Ishikawa (cell line): ENCODE data around the gene KCNJ6.

Source experiments
- CEBPB ChIP-seq: IDR thresholded peaks from 2 replicates; pipeline ENCODE4 v1.6.1; 2012
- CREB1 ChIP-seq: IDR thresholded peaks from 2 replicates; pipeline ENCODE4 v1.6.1; 2012; ENCODE audit warnings: low read depth
- EGR1 ChIP-seq: IDR thresholded peaks from 2 replicates; pipeline ENCODE4 v1.6.1; 2012
- EP300 ChIP-seq: IDR thresholded peaks from 2 replicates; pipeline ENCODE4 v1.6.1; 2012; ENCODE audit warnings: borderline replicate concordance
- FOXM1 ChIP-seq: IDR thresholded peaks from 2 replicates; pipeline ENCODE4 v1.6.1; 2012; ENCODE audit warnings: low read depth, borderline replicate concordance
- MAX ChIP-seq: IDR thresholded peaks from 2 replicates; pipeline ENCODE4 v1.6.1; 2012
- NFIC ChIP-seq: IDR thresholded peaks from 2 replicates; pipeline ENCODE4 v1.6.1; 2012
- RAD21 ChIP-seq: IDR thresholded peaks from 2 replicates; pipeline ENCODE4 v1.6.1; 2012; ENCODE audit warnings: low read depth
- REST ChIP-seq: IDR thresholded peaks from 2 replicates; pipeline ENCODE4 v1.6.1; 2012; ENCODE audit warnings: low read depth, mild to moderate bottlenecking
- TAF1 ChIP-seq: IDR thresholded peaks from 2 replicates; pipeline ENCODE4 v1.6.1; 2012; ENCODE audit warnings: low read depth, mild to moderate bottlenecking
- TCF12 ChIP-seq: IDR thresholded peaks from 2 replicates; pipeline ENCODE4 v1.6.1; 2012; ENCODE audit warnings: low read depth
- TEAD4 ChIP-seq: IDR thresholded peaks from 2 replicates; pipeline ENCODE4 v1.6.1; 2012
- USF1 ChIP-seq: IDR thresholded peaks from 2 replicates; pipeline ENCODE4 v1.6.1; 2012
- YY1 ChIP-seq: IDR thresholded peaks from 2 replicates; pipeline ENCODE4 v1.6.1; 2012; ENCODE audit warnings: low read depth
- ZBTB7A ChIP-seq: IDR thresholded peaks from 2 replicates; pipeline ENCODE4 v1.6.1; 2012; ENCODE audit warnings: low read depth

Gene KCNJ6

GRCh38 chr21:37874481-37874880 lies 41.8 kb downstream of the KCNJ6 start:
- TF ChIP-seq CEBPB (no peak), TCF12 (no peak), TAF1 (no peak), REST (no peak), CREB1 (no peak), EP300 (no peak), YY1 (no peak), NFIC (no peak), USF1 (no peak), FOXM1 (no peak), RAD21 (no peak), ZBTB7A (no peak), TEAD4 (no peak), EGR1 (no peak), MAX (no peak)

- TF ChIP-seq EP300: no peak
- TF ChIP-seq TEAD4: no peak
- TF ChIP-seq FOXM1: no peak
- TF ChIP-seq CEBPB: no peak
- TF ChIP-seq CREB1: no peak
- no peak for TF ChIP-seq YY1
- no peak for TF ChIP-seq REST
- TF ChIP-seq USF1: no peak
- no peak for TF ChIP-seq NFIC
- no peak for TF ChIP-seq MAX
- no peak for TF ChIP-seq TAF1
- no peak for TF ChIP-seq EGR1
- no peak for TF ChIP-seq TCF12
- no peak for TF ChIP-seq RAD21
- no peak for TF ChIP-seq ZBTB7A
These were observed 42.6 kb downstream of the KCNJ6 start for GRCh38 chr21:37873655-37874054.

- TF ChIP-seq CREB1 (no peak), EP300 (no peak), TEAD4 (no peak), NFIC (no peak), USF1 (no peak), ZBTB7A (no peak), TCF12 (no peak), YY1 (no peak), TAF1 (no peak), MAX (no peak)
These were observed 45.0 kb downstream of the KCNJ6 start for GRCh38 chr21:37871121-37871862.

GRCh38 chr21:37870221-37870620 lies 46.0 kb downstream of the KCNJ6 start:
- TF ChIP-seq EP300: no peak
- TF ChIP-seq USF1: no peak
- TF ChIP-seq CEBPB: no peak
- no peak for TF ChIP-seq TCF12
- no peak for TF ChIP-seq MAX
- no peak for TF ChIP-seq NFIC
- no peak for TF ChIP-seq EGR1

GRCh38 chr21:37869661-37870060 lies 46.6 kb downstream of the KCNJ6 start:
- TF ChIP-seq USF1 (no peak), RAD21 (no peak), MAX (no peak)
